HepG2 (cell line): ENCODE measurements around the gene TMEM183A. TPM values are rescaled to one million over a fixed set of nuclear protein-coding genes. Genes with fewer than 3 reads are reported as not detected.

Source experiments
- ARID5B ChIP-seq: IDR thresholded peaks from 2 replicates; pipeline ENCODE4 v1.4.0; 2020; ENCODE audit warnings: mild to moderate bottlenecking, missing genetic modification reagents
- CEBPB ChIP-seq: IDR thresholded peaks from 2 replicates; pipeline ENCODE4 v1.6.1; 2011; ENCODE audit warnings: low read depth, low read length, improper control_type of control experiment, borderline replicate concordance
- DMAP1 ChIP-seq: IDR thresholded peaks from 2 replicates; pipeline ENCODE4 v1.6.1; 2016
- ESRRA ChIP-seq: sonication (generic); formaldehyde crosslinking; IDR thresholded peaks from 2 replicates; pipeline ENCODE4 v1.5.1; 2020; ENCODE audit warnings: mild to moderate bottlenecking, low read depth, missing genetic modification reagents
- FOXA3 ChIP-seq: IDR thresholded peaks from 2 replicates; pipeline ENCODE4 v1.6.1; 2016; ENCODE audit warnings: missing genetic modification reagents, missing compliant biosample characterization
- HDAC2 ChIP-seq: sonication (generic); formaldehyde crosslinking; IDR thresholded peaks from 2 replicates; pipeline ENCODE4 v1.4.0; 2020; ENCODE audit warnings: missing genetic modification reagents
- HOXA3 ChIP-seq: sonication (generic); formaldehyde crosslinking; IDR thresholded peaks from 2 replicates; pipeline ENCODE4 v1.5.0; 2020; ENCODE audit warnings: missing genetic modification reagents
- MED1 ChIP-seq: sonication (generic); formaldehyde crosslinking; IDR thresholded peaks from 2 replicates; pipeline ENCODE4 v1.4.0; 2020; ENCODE audit warnings: missing genetic modification reagents
- MYPOP ChIP-seq: sonication (generic); formaldehyde crosslinking; IDR thresholded peaks from 2 replicates; pipeline ENCODE4 v1.8.1; 2023; ENCODE audit warnings: mild to moderate bottlenecking, moderate library complexity, missing genetic modification reagents
- NR2F6 ChIP-seq, 2 experiments: IDR thresholded peaks; 2 replicates each; pipeline ENCODE4 v1.6.1; 2016; ENCODE audit warnings: antibody characterized with exemption in 1 of 2, mild to moderate bottlenecking in 1 of 2
- PAXIP1 ChIP-seq: sonication (generic); formaldehyde crosslinking; conservative IDR thresholded peaks from 2 replicates; pipeline ENCODE4 v1.4.0; 2020; ENCODE audit warnings: mild to moderate bottlenecking, missing genetic modification reagents, moderate library complexity
- RXRA ChIP-seq: sonication (generic); formaldehyde crosslinking; IDR thresholded peaks from 2 replicates; pipeline ENCODE4 v1.5.1; 2020; ENCODE audit warnings: missing genetic modification reagents
- TFDP2 ChIP-seq: sonication (generic); formaldehyde crosslinking; IDR thresholded peaks from 2 replicates; pipeline ENCODE4 v1.4.0; 2020; ENCODE audit warnings: missing genetic modification reagents
- YEATS4 ChIP-seq: sonication (generic); formaldehyde crosslinking; IDR thresholded peaks from 2 replicates; pipeline ENCODE4 v1.4.0; 2020; ENCODE audit warnings: missing genetic modification reagents, borderline replicate concordance
- ZFX ChIP-seq: sonication (generic); formaldehyde crosslinking; IDR thresholded peaks from 2 replicates; pipeline ENCODE4 v1.4.0; 2020; ENCODE audit warnings: mild to moderate bottlenecking, low read depth, missing genetic modification reagents, moderate library complexity
- ZFY ChIP-seq: sonication (generic); formaldehyde crosslinking; IDR thresholded peaks from 2 replicates; pipeline ENCODE4 v1.4.0; 2020; ENCODE audit warnings: missing genetic modification reagents
- ZNF362 ChIP-seq: sonication (generic); formaldehyde crosslinking; IDR thresholded peaks from 2 replicates; pipeline ENCODE4 v1.4.0; 2020; ENCODE audit warnings: missing genetic modification reagents, mild to moderate bottlenecking, borderline replicate concordance
- polyA plus RNA-seq, 8 experiments: library from polyadenylated mRNA; depleted of rRNA in 3 of 8; stranded (reverse) in 7 of 8; unstranded in 1 of 8; fragments of >200 nt; fragmentation: Illumina TruSeq in 4 of 8; extraction: Trizol in 4 of 8; gene quantifications; 2 replicates each; pipeline versions ENCODE4 v1.2.1 to v1.2.3, GENCODE V29; 2011 to 2016; ENCODE audit warnings: low read depth in 4 of 8, missing spikeins in 1 of 8, mixed read lengths in 1 of 8; ENCODE audit not compliant: insufficient read depth in 1 of 8
- total RNA-seq, 5 experiments: library from RNA; depleted of rRNA; stranded (reverse); fragments of >200 nt; fragmentation: Illumina TruSeq; extraction: Trizol; gene quantifications; 2 replicates each; pipeline ENCODE4 v1.2.3, GENCODE V29; 2016; ENCODE audit warnings: low read depth in 1 of 5

TMEM183A gene
- total and polyA plus RNA-seq, 2 of the 13 experiments (the other 11 are each of a cell fraction or from before 2014, with no cell fraction given) = 59.7 to 82.0 TPM

- 0 out of 2 replicates have a peak, but pooled peaks have one; percentile 42 for TF ChIP-seq ARID5B
- peak; percentile 92 for TF ChIP-seq NR2F6 (IDR thresholded peaks at IDR 0.05)
- TF ChIP-seq NR2F6 (CRISPR knock-in tag; IDR thresholded peaks at IDR 0.05) = peak; percentile 93
- peak; percentile 22; the same call in 1 of the 2 replicates for TF ChIP-seq FOXA3 (CRISPR knock-in tag)
- TF ChIP-seq PAXIP1 (CRISPR knock-in tag) = peak; percentile 73
- peak; percentile 37 for TF ChIP-seq HOXA3 (CRISPR knock-in tag)
- peak; percentile 86 for TF ChIP-seq CEBPB
- TF ChIP-seq TFDP2 (CRISPR knock-in tag) = 0 out of 2 replicates have a peak, but pooled peaks have one; percentile 19
- TF ChIP-seq ZFX (CRISPR knock-in tag) = 0 out of 2 replicates have a peak, but pooled peaks have one; percentile 23
- peak; percentile 36; the same call in 1 of the 2 replicates for TF ChIP-seq ESRRA (CRISPR knock-in tag)
- peak; percentile 42; the same call in 1 of the 2 replicates for TF ChIP-seq HDAC2
- TF ChIP-seq YEATS4 (CRISPR knock-in tag) = 0 out of 2 replicates have a peak, but pooled peaks have one; percentile 3
- peak; percentile 50; the same call in 1 of the 2 replicates for TF ChIP-seq RXRA (CRISPR knock-in tag)
- 0 out of 2 replicates have a peak, but pooled peaks have one; percentile 43 for TF ChIP-seq MED1 (CRISPR knock-in tag)
- 0 out of 2 replicates have a peak, but pooled peaks have one; percentile 34 for TF ChIP-seq MYPOP (CRISPR knock-in tag)
- 0 out of 2 replicates have a peak, but pooled peaks have one; percentile 6 for TF ChIP-seq ZFY (CRISPR knock-in tag)
- TF ChIP-seq DMAP1 = peak; percentile 59; the same call in 1 of the 2 replicates
- TF ChIP-seq ZNF362 (CRISPR knock-in tag) = peak; percentile 71; the same call in 1 of the 2 replicates
Measured at GRCh38 chr1:203005395-203006142, 1.6 kb upstream of the TMEM183A start (continued).
